Heart right ventricle (tissue), 16 donors: ENCODE results near the gene PALD1. TPM values are rescaled to one million over a fixed set of nuclear protein-coding genes. Genes with fewer than 3 reads are reported as not detected.

ENCODE experiments used
- ATAC-seq, 8 donors: fragments of 200-7000 bp; cut with Tn5 transposase; one replicate each; pipeline ENCODE4 v1.9.1; 2020; ENCODE audit warnings: mild to moderate bottlenecking in 8 of 8, moderate library complexity in 8 of 8, moderate number of reproducible peaks in 1 of 8
- DNase-seq, 2 donors: peaks; one replicate each; pipeline ENCODE4 v3.0.0-alpha.2; 2020
- H3K27ac ChIP-seq, 10 donors: fragments of 200-600 bp; sonication (generic) in 2 of 10; one replicate each; pipeline versions ENCODE4 v1.5.0 to v1.8.0; 2020 to 2022; ENCODE audit warnings: mild to moderate bottlenecking in 3 of 10
- H3K27me3 ChIP-seq, 7 donors: fragments of 200-600 bp; one replicate each; pipeline ENCODE4 v1.8.0; 2021 to 2022; ENCODE audit warnings: mild to moderate bottlenecking in 2 of 7
- H3K36me3 ChIP-seq, 9 donors: fragments of 200-600 bp; sonication (generic) in 1 of 9; one replicate each; pipeline versions ENCODE4 v1.5.0 to v1.8.0; 2020 to 2022; ENCODE audit warnings: mild to moderate bottlenecking in 2 of 9
- H3K4me1 ChIP-seq, 9 donors: fragments of 200-600 bp; sonication (generic) in 1 of 9; one replicate each; pipeline versions ENCODE4 v1.5.0 to v1.8.0; 2020 to 2022; ENCODE audit warnings: mild to moderate bottlenecking in 4 of 9
- H3K4me3 ChIP-seq, 10 donors: fragments of 200-600 bp; sonication (generic) in 2 of 10; one replicate each; pipeline versions ENCODE4 v1.5.0 to v1.8.0; 2020 to 2022; ENCODE audit warnings: mild to moderate bottlenecking in 7 of 10, moderate library complexity in 2 of 10
- H3K9me3 ChIP-seq, 11 donors: fragments of 200-600 bp in 10 of 11; sonication (generic) in 2 of 11; one replicate each; pipeline versions ENCODE4 v1.5.0 to v1.8.0; 2013 to 2022; ENCODE audit warnings: mild to moderate bottlenecking in 2 of 11, control low read depth in 1 of 11, moderate library complexity in 1 of 11
- CTCF ChIP-seq, 9 donors: fragments of 200-600 bp; sonication (generic) in 2 of 9; IDR thresholded peaks; one replicate each; pipeline versions ENCODE4 v1.5.0 to v1.8.0; 2021 to 2022; ENCODE audit warnings: antibody characterized with exemption in 9 of 9, mild to moderate bottlenecking in 5 of 9, moderate library complexity in 1 of 9
- WGBS, 2 donors: extraction: QIAGEN DNeasy Blood & Tissue Kit; methylation state at CpG; one replicate each; pipeline ENCODE4 v1.1.7; 2013; ENCODE audit warnings: inconsistent platforms in 1 of 2; 5-methylcytosine and 5-hydroxymethylcytosine counted together
- intact Hi-C, 10 donors: fragments of 100-400 bp; cut with DNase I; formaldehyde crosslinking; loops; one replicate each; pipeline versions ENCODE4 v1.11.1 to v1.14.2; 2022
- polyA plus RNA-seq, 2 donors: library from polyadenylated mRNA; stranded (reverse); fragments of 200-250 nt; gene quantifications; one replicate each; pipeline ENCODE4 v1.2.3, GENCODE V29; 2013
- total RNA-seq, 10 donors: library from RNA; stranded (reverse); fragmentation: NEBNext Ultra II Directional in 3 of 10; extraction: Animal tissue kit (Norgen Biotek cat#: 25700) in 3 of 10; gene quantifications; one replicate each; pipeline versions ENCODE4 v1.2.1 to v1.2.4, GENCODE V29; 2021 to 2023
- donor health status: Arrhythmogenic right ventricular cardiomyopathy.
- donor health status: ischemic (EF 13 %, LVEDD 7.1; RV severe dilation, severe dysfunction).
- donor health status: healthy with polysubstance abuse.
- donor health status: DM: no; HTN: yes; CAD: no.
- donor health status: DM: no; HTN: no; CAD: no.
- donor health status: ischemic (EF 25% LVEDD 6.9; RV normal size, moderate dysfunction).
- donor health status: ischemic (EF 25% LVEDD 5.7; RV mildly dilated, moderate dysfunction).
- donor health status: healthy.
- donor health status: DM: yes; HTN: yes; CAD: no.
- donor health status: Ischemic cardiomyopathy.
- donor health status: ischemic (EF 35%, LVEDD 5.7; RV mildly dilated, moderate dysfunction).
- donor health status: nonischemic (EF 11% LVEDD 7.7; RV severe dilation, severe dysfunction).
- donor health status: DM: yes; HTN: yes; CAD: no.
- donor health status: PGD.
- donor health status: ischemic (EF 29% LVEDD 5.4; RV normal size, mild dysfunction).
- donor health status: nonischemic (EF 23%, LVEDD 6.1; RV moderate dilation, normal function).

PALD1 gene
- total and polyA plus RNA-seq, 12 donors = 4.1 to 10.3 (median 5.9) TPM

GRCh38 chr10:70500368-70500767 lies 21.8 kb downstream of the PALD1 start:
- no peak for TF ChIP-seq CTCF (IDR thresholded peaks at IDR 0.05)
- H3K4me1 ChIP-seq = peaks cover 3 to 68% (median 34%) of the 10 kb centered on the region in 9 donors
- 55 to 57% methylated on average over 9 of the region's 9 CpGs for WGBS, 2 donors
- H3K36me3 ChIP-seq = peaks cover 0 to 7% (median 0%) of the 10 kb centered on the region in 9 donors
- no peak overlapping the region for H3K4me3 ChIP-seq
- H3K27ac ChIP-seq = peak overlapping the region in 9 of 10 donors; percentile 46 to 82 (median 62)
- no peaks in the 10 kb centered on the region for H3K9me3 ChIP-seq
- DNase-seq = no peak
- intact Hi-C loops = loop anchor here in 1 of 10 donors (10.0 kb wide), 1 partner anchor 96 kb away; the partner anchor contains the start of gene EIF4EBP2
- H3K27me3 ChIP-seq = no peaks in the 10 kb centered on the region
- ATAC-seq = peak in 6 of 8 donors; percentile 15 to 51 (median 38)

GRCh38 chr10:70500812-70501301 lies 22.3 kb downstream of the PALD1 start:
- WGBS, 2 donors = 36 to 39% methylated on average over 4 of the region's 4 CpGs
- Histone ChIP-seq H3K27ac (peak overlapping the region; percentile 6 to 82 (median 64)), H3K4me1 (peaks cover 3 to 64% (median 34%) of the 10 kb centered on the region in 9 donors), H3K9me3 (no peaks in the 10 kb centered on the region), H3K27me3 (no peaks in the 10 kb centered on the region), H3K36me3 (peaks cover 0 to 7% (median 0%) of the 10 kb centered on the region in 9 donors), H3K4me3 (peak overlapping the region in 1 of 10 donors; percentile 7)
- intact Hi-C loops = loop anchor here in 1 of 10 donors (10.0 kb wide), 1 partner anchor 96 kb away; the partner anchor contains the start of gene EIF4EBP2
- no peak for TF ChIP-seq CTCF (IDR thresholded peaks at IDR 0.05)
- DNase-seq = peak; percentile 40 to 79
- ATAC-seq = peak; percentile 79 to 92 (median 90)

GRCh38 chr10:70502406-70502805 lies 23.8 kb downstream of the PALD1 start:
- H3K27ac ChIP-seq = peak overlapping the region in 2 of 10 donors; percentile 37 to 75
- WGBS, 2 donors = 80 to 90% methylated on average over 3 of the region's 3 CpGs

GRCh38 chr10:70503776-70504175 lies 25.2 kb downstream of the PALD1 start:
- WGBS, 2 donors = 63 to 71% methylated on average over 7 of the region's 7 CpGs
- intact Hi-C loops = loop anchor here in 1 of 10 donors (10.0 kb wide), 1 partner anchor 99 kb away; the partner anchor contains the start of gene EIF4EBP2
- Histone ChIP-seq H3K9me3 (no peaks in the 10 kb centered on the region), H3K27me3 (no peaks in the 10 kb centered on the region), H3K27ac (no peak overlapping the region), H3K4me1 (peaks cover 3 to 69% (median 41%) of the 10 kb centered on the region in 9 donors), H3K36me3 (peaks cover 0 to 1% (median 0%) of the 10 kb centered on the region in 9 donors), H3K4me3 (no peak overlapping the region)
- ATAC-seq (no peak), DNase-seq (no peak)
- no peak for TF ChIP-seq CTCF (IDR thresholded peaks at IDR 0.05)

More at GRCh38 chr10:70502406-70502805, 23.8 kb downstream of the PALD1 start:
- Histone ChIP-seq H3K27me3 (no peaks in the 10 kb centered on the region), H3K36me3 (peaks cover 0 to 7% (median 0%) of the 10 kb centered on the region in 9 donors), H3K9me3 (no peaks in the 10 kb centered on the region), H3K4me3 (no peak overlapping the region), H3K4me1 (peaks cover 3 to 62% (median 34%) of the 10 kb centered on the region in 9 donors)
- no peak for DNase-seq
- no peak for ATAC-seq
- intact Hi-C loops = loop anchor here in 1 of 10 donors (10.0 kb wide), 1 partner anchor 98 kb away; the partner anchor contains the start of gene EIF4EBP2
- no peak for TF ChIP-seq CTCF (IDR thresholded peaks at IDR 0.05)
